Gastroesophageal sphincter (tissue), 4 donors: ENCODE measurements around the gene MACROD2. TPM values are rescaled to one million over a fixed set of nuclear protein-coding genes. Genes with fewer than 3 reads are reported as not detected.

ENCODE experiments used
- ATAC-seq: fragments of 150-250 bp; one replicate; pipeline ENCODE4 v1.9.1; 2016; ENCODE audit warnings: mild to moderate bottlenecking, moderate library complexity
- H3K27ac ChIP-seq, 4 donors: fragments of 200-600 bp; sonication (generic) in 3 of 4; 1 replicate in 3 of 4; 2 replicates in 1 of 4; pipeline ENCODE4 v1.5.1; 2016 to 2019
- H3K27me3 ChIP-seq: fragments of 200-600 bp; sonication (generic); one replicate; pipeline ENCODE4 v1.5.1; 2019
- H3K36me3 ChIP-seq, 2 donors: fragments of 200-600 bp; sonication (generic); one replicate each; pipeline ENCODE4 v1.5.1; 2019; ENCODE audit warnings: control low read depth in 1 of 2
- H3K4me1 ChIP-seq, 3 donors: fragments of 200-600 bp; sonication (generic); 1 replicate in 2 of 3; 2 replicates in 1 of 3; pipeline ENCODE4 v1.5.1; 2016 to 2019; ENCODE audit warnings: control low read depth in 2 of 3
- H3K4me3 ChIP-seq, 2 donors: fragments of 200-600 bp; sonication (generic); one replicate each; pipeline ENCODE4 v1.5.1; 2019; ENCODE audit warnings: mild to moderate bottlenecking in 1 of 2, moderate library complexity in 1 of 2
- H3K9me3 ChIP-seq, 3 donors: fragments of 200-600 bp; sonication (generic); one replicate each; pipeline ENCODE4 v1.5.1; 2017 to 2019; ENCODE audit warnings: control low read depth in 2 of 3
- EP300 ChIP-seq: sonication (generic); formaldehyde crosslinking; IDR thresholded peaks from one replicate; pipeline ENCODE4 v1.6.1; 2017; ENCODE audit warnings: antibody characterized with exemption, mild to moderate bottlenecking
- POLR2A ChIP-seq, 2 donors: fragments of 450-650 bp; IDR thresholded peaks; one replicate each; pipeline ENCODE4 v1.6.1; 2017; ENCODE audit warnings: antibody characterized with exemption in 2 of 2, mild to moderate bottlenecking in 2 of 2, moderate library complexity in 1 of 2
- POLR2AphosphoS5 ChIP-seq: sonication (generic); formaldehyde crosslinking; IDR thresholded peaks from one replicate; pipeline ENCODE4 v1.6.1; 2017; ENCODE audit warnings: antibody characterized with exemption
- WGBS, 2 donors: methylation state at CpG; one replicate each; pipeline ENCODE4 v1.1.5; 2018; ENCODE audit warnings: low coverage in 1 of 2; 5-methylcytosine and 5-hydroxymethylcytosine counted together
- total RNA-seq, 4 donors: library from RNA; depleted of rRNA; stranded (reverse); fragments of >200 nt; gene quantifications; one replicate each; pipeline ENCODE4 v1.1.0, GENCODE V29; 2016
- TF ChIP-seq, protein P1 (sequence below), 4 experiments: fragments of 200-600 bp in 2 of 4; fragments of 450-650 bp in 2 of 4; sonication (generic) in 1 of 4; IDR thresholded peaks; one replicate each; pipeline ENCODE4 v1.5.1; 2017 to 2019; ENCODE audit warnings: antibody characterized with exemption in 4 of 4, mild to moderate bottlenecking in 2 of 4, moderate library complexity in 2 of 4

Gene MACROD2
- total RNA-seq, 4 donors from 2014 or later = 4.0 to 12.1 (median 7.4) TPM

DNA sequence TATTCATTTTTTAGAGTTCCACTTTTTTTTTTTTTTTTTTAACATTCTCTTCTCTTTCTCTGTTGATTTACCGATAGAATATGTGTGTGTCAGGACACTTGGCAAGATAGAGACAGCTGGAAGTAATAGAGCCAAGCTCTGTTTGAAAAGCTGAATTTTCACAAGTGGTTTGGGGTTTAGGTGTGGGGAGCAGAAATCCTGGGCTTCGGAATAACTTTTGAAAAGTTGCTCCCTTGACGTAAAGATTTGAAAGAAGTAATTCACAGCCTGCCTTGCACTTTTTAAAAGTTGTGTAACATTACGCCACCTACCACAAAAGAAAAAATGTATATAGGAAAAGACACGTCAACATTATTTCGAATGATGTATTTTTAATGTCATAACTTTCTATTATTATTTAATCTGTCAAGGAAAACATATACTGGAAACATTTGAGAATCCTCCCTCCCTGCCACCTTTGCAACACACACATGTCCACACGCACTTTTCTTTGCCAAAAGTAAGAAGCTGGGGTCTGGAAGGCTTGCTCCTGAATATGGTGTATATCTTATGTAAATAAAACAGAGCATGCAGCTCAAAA, 1660.1 kb downstream of the MACROD2 start:
- ATAC-seq = no peak
- TF ChIP-seq POLR2AphosphoS5 (no peak), EP300 (no peak), POLR2A (IDR thresholded peaks at IDR 0.05) (no peak)
- TF ChIP-seq, protein P1, sequence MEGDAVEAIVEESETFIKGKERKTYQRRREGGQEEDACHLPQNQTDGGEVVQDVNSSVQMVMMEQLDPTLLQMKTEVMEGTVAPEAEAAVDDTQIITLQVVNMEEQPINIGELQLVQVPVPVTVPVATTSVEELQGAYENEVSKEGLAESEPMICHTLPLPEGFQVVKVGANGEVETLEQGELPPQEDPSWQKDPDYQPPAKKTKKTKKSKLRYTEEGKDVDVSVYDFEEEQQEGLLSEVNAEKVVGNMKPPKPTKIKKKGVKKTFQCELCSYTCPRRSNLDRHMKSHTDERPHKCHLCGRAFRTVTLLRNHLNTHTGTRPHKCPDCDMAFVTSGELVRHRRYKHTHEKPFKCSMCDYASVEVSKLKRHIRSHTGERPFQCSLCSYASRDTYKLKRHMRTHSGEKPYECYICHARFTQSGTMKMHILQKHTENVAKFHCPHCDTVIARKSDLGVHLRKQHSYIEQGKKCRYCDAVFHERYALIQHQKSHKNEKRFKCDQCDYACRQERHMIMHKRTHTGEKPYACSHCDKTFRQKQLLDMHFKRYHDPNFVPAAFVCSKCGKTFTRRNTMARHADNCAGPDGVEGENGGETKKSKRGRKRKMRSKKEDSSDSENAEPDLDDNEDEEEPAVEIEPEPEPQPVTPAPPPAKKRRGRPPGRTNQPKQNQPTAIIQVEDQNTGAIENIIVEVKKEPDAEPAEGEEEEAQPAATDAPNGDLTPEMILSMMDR (IDR thresholded peaks at IDR 0.05) = no peak
- no peaks in the 10 kb centered on the region for H3K9me3 ChIP-seq
- H3K4me1 ChIP-seq = no peaks in the 10 kb centered on the region
- no peak overlapping the region for H3K27ac ChIP-seq
- WGBS, 2 donors = 67 to 72% methylated on average over 7 of the region's 7 CpGs
- no peaks in the 10 kb centered on the region for H3K27me3 ChIP-seq
- no peak overlapping the region for H3K4me3 ChIP-seq
- no peaks in the 10 kb centered on the region for H3K36me3 ChIP-seq

DNA sequence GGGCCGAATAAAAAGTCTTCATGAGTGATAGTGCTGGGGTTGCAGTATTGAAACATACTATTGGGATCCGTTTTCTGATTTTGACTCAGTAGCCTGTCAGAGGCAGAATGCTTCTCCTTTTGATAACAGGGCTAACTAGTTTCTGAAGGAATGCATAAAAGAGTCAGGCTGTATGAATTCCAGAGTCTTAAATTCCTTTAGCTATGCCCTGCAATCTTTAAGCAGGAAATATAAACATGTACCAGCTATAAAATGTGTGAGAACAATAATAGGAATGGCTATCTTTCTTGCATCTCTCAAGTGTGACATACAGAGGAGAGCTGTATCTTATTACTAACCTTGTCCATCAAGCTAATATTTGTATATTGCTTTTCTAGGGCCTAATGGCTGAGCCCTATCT, 1660.8 kb downstream of the MACROD2 start:
- ATAC-seq = no peak
- Histone ChIP-seq H3K27ac (no peak overlapping the region), H3K27me3 (no peaks in the 10 kb centered on the region), H3K36me3 (no peaks in the 10 kb centered on the region), H3K9me3 (no peaks in the 10 kb centered on the region), H3K4me1 (no peaks in the 10 kb centered on the region), H3K4me3 (no peak overlapping the region)
- 19 to 33% methylated on average over 1 to 2 of the region's 2 CpGs for WGBS, 2 donors
- TF ChIP-seq POLR2A (IDR thresholded peaks at IDR 0.05) (no peak), EP300 (no peak), POLR2AphosphoS5 (no peak)
- TF ChIP-seq, protein P1 (IDR thresholded peaks at IDR 0.05) = no peak

DNA sequence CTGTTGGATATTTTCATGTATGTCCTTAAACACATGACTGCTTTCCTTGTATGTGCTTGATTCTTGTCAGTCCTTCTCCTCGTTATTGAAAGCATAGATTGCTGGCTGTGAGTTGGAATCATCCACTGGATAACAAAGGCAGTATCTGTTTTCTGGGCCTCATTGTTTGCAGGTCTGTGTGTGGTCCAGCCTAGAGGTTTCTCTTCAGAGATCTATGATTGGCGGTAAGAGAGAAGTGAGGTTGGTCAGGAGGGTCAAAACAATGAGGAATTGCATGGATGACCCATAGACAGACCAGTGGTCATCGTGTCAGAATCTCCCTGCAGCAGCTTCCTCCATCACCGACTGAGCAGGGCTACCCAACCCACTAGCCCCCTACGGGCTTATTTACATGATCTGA, 1663.0 kb downstream of the MACROD2 start:
- no peak for ATAC-seq

DNA sequence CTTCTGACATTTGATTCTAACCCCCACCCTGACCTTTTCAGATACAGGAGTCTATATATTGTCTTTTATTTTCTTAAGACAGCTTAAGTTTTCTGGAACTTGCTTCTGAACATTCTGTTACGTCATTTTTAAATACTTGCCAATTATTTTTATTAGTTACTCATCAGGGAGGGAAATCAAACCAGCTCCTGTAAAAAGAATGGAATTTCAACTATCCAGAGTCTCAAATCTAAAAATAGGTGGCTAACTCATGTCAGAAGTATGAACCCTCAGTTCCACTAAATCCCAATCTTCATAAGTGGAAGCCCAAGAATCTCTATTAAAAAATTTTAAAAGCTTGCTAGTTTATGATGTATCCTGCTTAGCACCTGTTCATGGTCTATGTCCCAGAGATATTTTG, 1677.9 kb downstream of the MACROD2 start:
- WGBS, 2 donors = 15 to 25% methylated on average over 1 of the region's 1 CpG
- TF ChIP-seq EP300 (no peak), POLR2AphosphoS5 (no peak), POLR2A (IDR thresholded peaks at IDR 0.05) (no peak)
- TF ChIP-seq, protein P1 (IDR thresholded peaks at IDR 0.05) = no peak
- no peak overlapping the region for H3K4me3 ChIP-seq
- H3K4me1 ChIP-seq = no peaks in the 10 kb centered on the region
- H3K9me3 ChIP-seq = no peaks in the 10 kb centered on the region
- no peak for ATAC-seq
- H3K27ac ChIP-seq = no peak overlapping the region
- no peaks in the 10 kb centered on the region for H3K36me3 ChIP-seq
- no peaks in the 10 kb centered on the region for H3K27me3 ChIP-seq

More for the DNA sequence above, 1663.0 kb downstream of the MACROD2 start:
- Histone ChIP-seq H3K4me1 (no peaks in the 10 kb centered on the region), H3K27me3 (no peaks in the 10 kb centered on the region), H3K4me3 (no peak overlapping the region), H3K36me3 (no peaks in the 10 kb centered on the region), H3K27ac (no peak overlapping the region), H3K9me3 (no peaks in the 10 kb centered on the region)
- WGBS, 2 donors = 67 to 84% methylated on average over 1 to 2 of the region's 5 CpGs
- no peak for TF ChIP-seq POLR2AphosphoS5

DNA sequence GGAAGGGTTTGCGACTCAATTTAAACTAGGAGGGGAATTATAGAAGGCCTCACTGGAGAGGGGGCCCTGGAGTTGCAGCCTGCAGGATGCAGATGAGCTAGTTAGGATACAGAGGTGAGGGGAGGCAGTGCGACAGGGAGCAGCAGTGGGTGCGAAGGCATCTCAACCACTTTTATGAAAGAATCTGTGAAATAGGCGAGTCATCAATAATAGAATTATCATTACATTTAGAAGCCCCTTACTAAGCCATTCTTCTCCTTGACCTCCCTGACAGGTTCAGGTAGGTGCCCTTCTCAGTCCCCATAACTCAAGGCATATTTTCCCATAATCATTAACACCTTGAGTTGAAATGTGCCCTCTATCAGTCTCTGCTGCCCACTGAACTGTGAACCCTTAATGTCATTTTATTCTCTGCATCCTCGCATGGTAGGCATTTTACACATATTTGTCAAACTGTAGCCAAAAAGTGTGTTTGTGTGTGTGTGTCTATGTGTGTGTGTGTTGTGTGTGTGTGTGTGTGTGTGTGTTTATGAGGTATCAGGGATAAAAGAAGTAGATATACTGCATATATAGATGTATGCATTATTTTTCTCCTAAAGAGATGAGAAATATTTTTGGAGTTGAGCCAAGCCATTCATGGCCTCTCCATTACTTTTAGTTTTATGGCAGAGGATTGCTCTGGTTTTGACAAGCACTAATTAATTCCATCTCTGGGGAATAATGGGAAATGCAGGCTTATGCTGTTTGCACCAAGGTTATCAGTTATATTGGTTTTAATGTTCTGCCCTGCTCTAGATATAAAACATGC, 1679.1 kb downstream of the MACROD2 start:
- H3K36me3 ChIP-seq = no peaks in the 10 kb centered on the region
- no peaks in the 10 kb centered on the region for H3K9me3 ChIP-seq
- TF ChIP-seq, protein P1 (IDR thresholded peaks at IDR 0.05) = no peak
- no peak for TF ChIP-seq EP300
- TF ChIP-seq POLR2A (IDR thresholded peaks at IDR 0.05) = no peak
- TF ChIP-seq POLR2AphosphoS5 = no peak
- WGBS, 2 donors = 96 to 98% methylated on average over 5 of the region's 5 CpGs
- H3K4me1 ChIP-seq = no peaks in the 10 kb centered on the region
- ATAC-seq = no peak
- H3K27me3 ChIP-seq = no peaks in the 10 kb centered on the region
- H3K4me3 ChIP-seq = no peak overlapping the region
- H3K27ac ChIP-seq = no peak overlapping the region
